SU-DHL-6 (cell line): ENCODE measurements around the gene C6orf89.

Source experiments
- H2AFZ ChIP-seq: fragments of 200-600 bp; sonication (generic); 2 replicates; pipeline ENCODE4 v1.6.1; 2014; ENCODE audit warnings: low read depth, mild to moderate bottlenecking, moderate library complexity, mixed read lengths, antibody characterized with exemption, low read length; ENCODE audit not compliant: severe bottlenecking
- H3F3A ChIP-seq: fragments of 200-600 bp; shearing (Covaris generic); 2 replicates; pipeline ENCODE4 v1.6.0; 2016; ENCODE audit warnings: antibody characterized with exemption, mild to moderate bottlenecking; ENCODE audit not compliant: insufficient read depth
- H3K27ac ChIP-seq: fragments of 200-600 bp; sonication (generic); 2 replicates; pipeline ENCODE4 v1.5.1; 2016; ENCODE audit warnings: low read depth, mild to moderate bottlenecking, low read length, moderate library complexity, mixed read lengths
- H3K27me3 ChIP-seq: fragments of 200-600 bp; sonication (generic), shearing (Covaris generic); 2 replicates; pipeline ENCODE4 v1.6.0; 2014; ENCODE audit warnings: mild to moderate bottlenecking, low read length
- H3K36me3 ChIP-seq: fragments of 200-600 bp; sonication (generic); 2 replicates; pipeline ENCODE4 v1.6.1; 2014; ENCODE audit warnings: mild to moderate bottlenecking, low read length, mixed read lengths
- H3K4me2 ChIP-seq: fragments of 300-600, 200-600 bp; shearing (Covaris generic), sonication (generic); 2 replicates; pipeline ENCODE4 v1.6.0; 2014; ENCODE audit warnings: low read length, low read depth, mild to moderate bottlenecking; ENCODE audit not compliant: poor library complexity, severe bottlenecking
- H3K4me3 ChIP-seq: fragments of 200-600 bp; sonication (generic); 2 replicates; pipeline ENCODE4 v1.5.1; 2014; ENCODE audit warnings: antibody characterized with exemption, low read length, mild to moderate bottlenecking, mixed read lengths; ENCODE audit not compliant: insufficient read depth, poor library complexity, severe bottlenecking
- H3K79me2 ChIP-seq: fragments of 200-600 bp; sonication (generic); 2 replicates; pipeline ENCODE4 v1.6.1; 2014; ENCODE audit warnings: mild to moderate bottlenecking, low read length, moderate library complexity; ENCODE audit not compliant: insufficient read depth
- H3K9ac ChIP-seq: fragments of 200-600 bp; sonication (generic); 2 replicates; pipeline ENCODE4 v1.7.0; 2014; ENCODE audit warnings: mild to moderate bottlenecking, low read length
- H3K9me2 ChIP-seq: fragments of 200-600 bp; sonication (generic); replicated peaks from 2 replicates; pipeline ENCODE4 v1.6.1; 2014; ENCODE audit warnings: low read length; ENCODE audit not compliant: insufficient read depth
- H3K9me3 ChIP-seq: fragments of 200-600 bp; sonication (generic); 2 replicates; pipeline ENCODE4 v1.6.1; 2014; ENCODE audit warnings: low read length, mixed read lengths; ENCODE audit not compliant: insufficient read depth
- H4K20me1 ChIP-seq: fragments of 200-600 bp; sonication (generic); 2 replicates; pipeline ENCODE4 v1.6.1; 2014; ENCODE audit warnings: low read depth, mild to moderate bottlenecking, antibody characterized with exemption, low read length, moderate library complexity, mixed read lengths
- EZH2phosphoT487 ChIP-seq: fragments of 200-600 bp; sonication (generic), shearing (Covaris generic); conservative IDR thresholded peaks from 2 replicates; pipeline ENCODE4 v1.6.1; 2018; ENCODE audit warnings: mild to moderate bottlenecking, antibody characterized with exemption, low read length, moderate library complexity, mixed read lengths
- TF ChIP-seq, protein P1 (sequence below): fragments of 200-600 bp; sonication (generic); IDR thresholded peaks from one replicate; pipeline ENCODE4 v1.5.1; 2017; ENCODE audit warnings: antibody characterized with exemption, mild to moderate bottlenecking, low read length, moderate library complexity; ENCODE audit not compliant: insufficient read depth, poor library complexity, severe bottlenecking

The C6orf89 gene

DNA sequence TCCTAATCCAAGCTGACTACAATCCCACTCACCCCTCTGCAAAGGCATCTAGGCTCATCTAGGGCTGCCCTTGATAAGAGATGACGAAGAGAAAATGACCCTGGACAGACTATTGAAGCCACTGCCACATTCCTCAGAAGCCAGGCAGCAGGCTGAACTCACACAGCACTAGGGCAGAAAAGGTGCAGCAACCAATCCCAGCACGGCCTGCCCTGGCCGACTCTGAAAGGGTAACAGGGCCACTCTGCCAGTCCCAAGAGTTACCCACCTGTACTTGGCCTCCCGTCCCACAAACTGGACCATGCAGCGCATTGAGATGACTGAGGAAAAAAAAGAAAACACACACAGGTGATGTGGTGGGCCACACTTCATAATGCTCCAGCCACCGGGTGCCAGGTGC lies 91.2 kb downstream of the C6orf89 start:
- no peak overlapping the region for H3K27ac ChIP-seq
- H3K27me3 ChIP-seq, result no peaks in the 10 kb centered on the region
- no peak overlapping the region for H2AFZ ChIP-seq
- no peaks in the 10 kb centered on the region for H3K9me3 ChIP-seq
- no peak overlapping the region for H3K4me3 ChIP-seq
- no peak overlapping the region for H3K9ac ChIP-seq
- H3K4me2 ChIP-seq, result no peak overlapping the region
- H4K20me1 ChIP-seq, result no peaks in the 10 kb centered on the region; the same call in 1 of the 2 replicates
- no peaks in the 10 kb centered on the region for H3F3A ChIP-seq
- H3K36me3 ChIP-seq, result peaks cover 29% of the 10 kb centered on the region; the same call in 1 of the 2 replicates
- peaks cover 41% of the 10 kb centered on the region for H3K79me2 ChIP-seq
- TF ChIP-seq, protein P1, sequence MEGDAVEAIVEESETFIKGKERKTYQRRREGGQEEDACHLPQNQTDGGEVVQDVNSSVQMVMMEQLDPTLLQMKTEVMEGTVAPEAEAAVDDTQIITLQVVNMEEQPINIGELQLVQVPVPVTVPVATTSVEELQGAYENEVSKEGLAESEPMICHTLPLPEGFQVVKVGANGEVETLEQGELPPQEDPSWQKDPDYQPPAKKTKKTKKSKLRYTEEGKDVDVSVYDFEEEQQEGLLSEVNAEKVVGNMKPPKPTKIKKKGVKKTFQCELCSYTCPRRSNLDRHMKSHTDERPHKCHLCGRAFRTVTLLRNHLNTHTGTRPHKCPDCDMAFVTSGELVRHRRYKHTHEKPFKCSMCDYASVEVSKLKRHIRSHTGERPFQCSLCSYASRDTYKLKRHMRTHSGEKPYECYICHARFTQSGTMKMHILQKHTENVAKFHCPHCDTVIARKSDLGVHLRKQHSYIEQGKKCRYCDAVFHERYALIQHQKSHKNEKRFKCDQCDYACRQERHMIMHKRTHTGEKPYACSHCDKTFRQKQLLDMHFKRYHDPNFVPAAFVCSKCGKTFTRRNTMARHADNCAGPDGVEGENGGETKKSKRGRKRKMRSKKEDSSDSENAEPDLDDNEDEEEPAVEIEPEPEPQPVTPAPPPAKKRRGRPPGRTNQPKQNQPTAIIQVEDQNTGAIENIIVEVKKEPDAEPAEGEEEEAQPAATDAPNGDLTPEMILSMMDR, result no peak
- TF ChIP-seq EZH2phosphoT487, result no peak
- H3K9me2 ChIP-seq, result no peaks in the 10 kb centered on the region

DNA sequence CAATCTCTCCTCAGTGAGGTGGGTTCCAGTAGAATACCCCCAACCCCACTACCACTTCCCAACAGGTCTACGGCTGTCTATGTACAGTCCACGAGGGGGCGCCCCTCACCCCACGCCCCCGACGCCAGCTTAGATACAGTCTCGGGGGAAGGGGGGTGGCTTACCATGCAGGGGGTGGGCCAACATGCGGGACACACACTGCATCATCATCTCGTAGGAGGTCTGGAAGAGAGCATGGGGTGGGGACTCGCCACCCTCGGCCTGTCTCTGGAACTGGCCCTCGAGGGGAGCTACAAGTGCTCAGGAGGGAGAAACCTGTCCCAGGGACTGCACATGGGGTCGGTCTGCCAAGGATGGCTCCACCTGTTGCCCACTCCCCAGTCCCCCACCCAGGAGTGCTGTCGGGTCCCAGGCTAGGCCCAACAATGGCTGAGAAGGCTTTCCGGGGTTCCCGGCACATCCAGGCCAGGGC lies 91.8 kb downstream of the C6orf89 start:
- Histone ChIP-seq H3K9me2 (no peaks in the 10 kb centered on the region), H4K20me1 (no peaks in the 10 kb centered on the region; the same call in 1 of the 2 replicates), H3K9ac (no peak overlapping the region), H3F3A (no peaks in the 10 kb centered on the region), H3K79me2 (peaks cover 47% of the 10 kb centered on the region), H3K27ac (no peak overlapping the region), H2AFZ (no peak overlapping the region), H3K4me3 (no peak overlapping the region), H3K9me3 (no peaks in the 10 kb centered on the region), H3K36me3 (peaks cover 29% of the 10 kb centered on the region; the same call in 1 of the 2 replicates), H3K27me3 (no peaks in the 10 kb centered on the region), H3K4me2 (no peak overlapping the region)
- no peak for TF ChIP-seq EZH2phosphoT487
- TF ChIP-seq, protein P1, result peak; percentile 99
